Endothelial cell (in vitro differentiated cells): ENCODE results near the gene NLRP13. TPM values are rescaled to one million over a fixed set of nuclear protein-coding genes. Genes with fewer than 3 reads are reported as not detected.

Source experiments
- DNase-seq: peaks from one replicate; pipeline ENCODE4 v3.0.0; 2021; ENCODE audit warnings: low spot score
- H3K27ac Mint-ChIP-seq: one replicate; pipeline ENCODE4 v1.8.0; 2021; ENCODE audit warnings: mixed read lengths, inconsistent platforms; ENCODE audit not compliant: unreplicated experiment
- H3K27me3 Mint-ChIP-seq: one replicate; pipeline ENCODE4 v1.8.0; 2021; ENCODE audit warnings: mild to moderate bottlenecking, moderate library complexity, mixed read lengths, inconsistent platforms; ENCODE audit not compliant: unreplicated experiment
- H3K36me3 Mint-ChIP-seq: one replicate; pipeline ENCODE4 v1.8.0; 2021; ENCODE audit warnings: mild to moderate bottlenecking, low read depth, mixed read lengths, inconsistent platforms; ENCODE audit not compliant: unreplicated experiment
- H3K4me1 Mint-ChIP-seq: one replicate; pipeline ENCODE4 v1.8.0; 2021; ENCODE audit warnings: mild to moderate bottlenecking, mixed read lengths, inconsistent platforms; ENCODE audit not compliant: unreplicated experiment
- H3K4me3 Mint-ChIP-seq: one replicate; pipeline ENCODE4 v1.8.0; 2021; ENCODE audit warnings: mild to moderate bottlenecking, mixed read lengths, inconsistent platforms; ENCODE audit not compliant: unreplicated experiment
- H3K9me3 Mint-ChIP-seq: one replicate; pipeline ENCODE4 v1.8.0; 2021; ENCODE audit warnings: mixed read lengths, inconsistent platforms; ENCODE audit not compliant: unreplicated experiment
- total RNA-seq: library from RNA; stranded (reverse); fragmentation: NEBNext Ultra II Directional; extraction: Animal tissue kit (Norgen Biotek cat#: 25700); gene quantifications from one replicate; pipeline ENCODE4 v1.2.1, GENCODE V29; 2021; ENCODE audit not compliant: unreplicated experiment
- TF ChIP-seq, protein P1 (sequence below): fragments of 200-600 bp; sonication (generic); IDR thresholded peaks from one replicate; pipeline ENCODE4 v1.5.0; 2021; ENCODE audit warnings: antibody characterized with exemption; ENCODE audit not compliant: unreplicated experiment

Gene NLRP13
- total RNA-seq, 1 donor from 2014 or later, result not detected

GRCh38 chr19:55907746-55908145 is 24.4 kb downstream of the NLRP13 start:
- DNase-seq, result no peak
- Mint-ChIP-seq H3K4me1 (no peaks in the 10 kb centered on the region), H3K36me3 (peaks cover 14% of the 10 kb centered on the region), H3K27ac (no peak overlapping the region), H3K9me3 (peaks cover 50% of the 10 kb centered on the region), H3K27me3 (peaks cover 5% of the 10 kb centered on the region), H3K4me3 (no peak overlapping the region)
- TF ChIP-seq, protein P1, sequence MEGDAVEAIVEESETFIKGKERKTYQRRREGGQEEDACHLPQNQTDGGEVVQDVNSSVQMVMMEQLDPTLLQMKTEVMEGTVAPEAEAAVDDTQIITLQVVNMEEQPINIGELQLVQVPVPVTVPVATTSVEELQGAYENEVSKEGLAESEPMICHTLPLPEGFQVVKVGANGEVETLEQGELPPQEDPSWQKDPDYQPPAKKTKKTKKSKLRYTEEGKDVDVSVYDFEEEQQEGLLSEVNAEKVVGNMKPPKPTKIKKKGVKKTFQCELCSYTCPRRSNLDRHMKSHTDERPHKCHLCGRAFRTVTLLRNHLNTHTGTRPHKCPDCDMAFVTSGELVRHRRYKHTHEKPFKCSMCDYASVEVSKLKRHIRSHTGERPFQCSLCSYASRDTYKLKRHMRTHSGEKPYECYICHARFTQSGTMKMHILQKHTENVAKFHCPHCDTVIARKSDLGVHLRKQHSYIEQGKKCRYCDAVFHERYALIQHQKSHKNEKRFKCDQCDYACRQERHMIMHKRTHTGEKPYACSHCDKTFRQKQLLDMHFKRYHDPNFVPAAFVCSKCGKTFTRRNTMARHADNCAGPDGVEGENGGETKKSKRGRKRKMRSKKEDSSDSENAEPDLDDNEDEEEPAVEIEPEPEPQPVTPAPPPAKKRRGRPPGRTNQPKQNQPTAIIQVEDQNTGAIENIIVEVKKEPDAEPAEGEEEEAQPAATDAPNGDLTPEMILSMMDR, result no peak

DNA sequence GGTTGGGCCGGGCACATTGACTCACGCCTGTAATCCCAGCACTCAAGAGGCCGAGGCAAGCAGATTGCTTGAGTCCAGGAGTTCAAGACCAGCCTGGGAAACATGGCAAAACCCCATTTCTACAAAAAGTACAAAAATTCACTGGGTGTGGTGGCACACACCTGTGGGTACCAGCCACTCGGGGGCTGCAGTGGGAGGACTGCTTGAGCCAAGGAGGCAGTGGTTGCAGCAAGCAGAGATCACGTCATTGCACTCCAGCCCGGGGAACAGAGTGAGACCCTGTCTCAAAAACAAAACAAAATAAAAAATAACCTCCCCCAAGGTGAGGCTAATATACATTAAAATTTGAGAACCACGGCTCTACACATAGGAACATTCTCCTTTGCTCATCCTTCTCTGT is 24.9 kb downstream of the NLRP13 start:
- DNase-seq, result no peak
- Mint-ChIP-seq H3K27ac (no peak overlapping the region), H3K4me1 (no peaks in the 10 kb centered on the region), H3K36me3 (peaks cover 14% of the 10 kb centered on the region), H3K27me3 (peaks cover 5% of the 10 kb centered on the region), H3K9me3 (peaks cover 48% of the 10 kb centered on the region), H3K4me3 (no peak overlapping the region)
- TF ChIP-seq, protein P1, result no peak

DNA sequence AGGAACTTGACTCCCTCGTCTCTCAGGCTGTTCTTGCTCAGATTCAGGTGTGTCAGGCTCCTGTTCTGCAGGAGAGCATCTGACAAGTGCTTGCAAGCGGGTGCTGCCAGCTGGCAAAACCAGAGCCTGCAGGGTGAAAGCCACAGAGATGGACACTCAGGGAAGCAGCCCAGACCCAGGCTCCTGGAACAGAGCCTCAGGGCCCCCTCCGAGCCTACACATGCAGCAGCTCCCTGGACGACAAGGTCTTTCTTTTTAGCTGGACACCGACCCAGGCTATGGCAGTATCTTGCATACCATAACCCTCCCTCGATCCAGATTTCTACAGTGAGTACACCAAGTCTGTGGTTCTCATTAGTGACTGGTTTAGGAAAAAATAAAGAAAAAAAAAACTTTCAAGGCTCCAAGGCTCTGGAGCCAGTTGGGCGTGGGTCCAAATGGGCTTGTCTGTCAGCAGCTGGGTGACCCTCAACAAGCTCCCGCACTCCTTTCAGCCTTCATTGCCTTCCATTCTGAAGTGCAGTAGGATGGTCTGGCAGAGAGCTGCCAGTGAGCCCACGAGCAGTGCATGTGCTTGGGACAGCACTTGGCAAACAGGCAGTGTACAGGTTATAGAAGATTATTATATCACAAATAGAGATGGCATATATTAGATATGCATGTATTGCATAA is 29.9 kb downstream of the NLRP13 start:
- TF ChIP-seq, protein P1, result no peak
- Mint-ChIP-seq H3K27ac (no peak overlapping the region), H3K4me3 (no peak overlapping the region), H3K27me3 (peaks cover 4% of the 10 kb centered on the region), H3K36me3 (peaks cover 10% of the 10 kb centered on the region), H3K4me1 (no peaks in the 10 kb centered on the region), H3K9me3 (peaks cover 37% of the 10 kb centered on the region)
- DNase-seq, result no peak

DNA sequence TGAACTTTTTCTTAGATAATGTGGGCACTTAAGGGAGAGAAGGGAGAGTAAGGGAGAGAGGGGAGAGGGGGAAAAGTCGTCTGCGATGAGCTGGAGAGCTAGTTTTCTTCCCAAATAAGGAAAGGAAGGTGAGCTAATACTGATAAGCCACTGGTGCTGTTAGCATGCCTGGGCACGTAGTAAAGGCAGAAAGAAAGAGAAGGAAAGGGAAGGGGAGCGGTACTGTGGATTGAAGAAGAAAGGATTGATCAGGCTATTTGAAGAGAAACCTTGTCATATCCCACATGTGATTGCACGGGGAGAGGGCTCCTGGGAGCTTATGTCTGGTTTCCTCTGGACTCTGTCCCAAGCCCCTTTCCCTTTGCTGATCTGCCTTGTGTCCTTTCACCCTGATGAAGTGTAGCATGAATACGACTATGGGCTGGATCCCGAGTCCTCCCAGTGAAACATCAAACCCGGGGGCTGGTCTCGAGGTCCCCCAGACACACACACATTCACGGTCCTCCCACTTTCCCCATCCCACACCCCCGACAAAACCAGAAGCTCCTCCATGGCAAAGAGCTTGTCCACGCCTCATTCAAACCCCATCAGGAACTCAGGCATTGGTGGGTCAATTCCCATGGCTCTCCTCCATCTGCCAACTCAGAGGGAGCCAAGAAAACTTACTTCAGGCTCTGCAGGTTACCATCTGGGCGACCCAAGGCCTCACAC is 30.6 kb downstream of the NLRP13 start:
- H3K27ac Mint-ChIP-seq, result no peak overlapping the region
- DNase-seq, result no peak
- H3K27me3 Mint-ChIP-seq, result peaks cover 4% of the 10 kb centered on the region
- no peaks in the 10 kb centered on the region for H3K4me1 Mint-ChIP-seq
- TF ChIP-seq, protein P1, result no peak
- peaks cover 43% of the 10 kb centered on the region for H3K9me3 Mint-ChIP-seq
- H3K4me3 Mint-ChIP-seq, result no peak overlapping the region
- H3K36me3 Mint-ChIP-seq, result peaks cover 10% of the 10 kb centered on the region

GRCh38 chr19:55898911-55899310 is 33.2 kb downstream of the NLRP13 start:
- Mint-ChIP-seq H3K9me3 (peaks cover 44% of the 10 kb centered on the region), H3K27me3 (peaks cover 1% of the 10 kb centered on the region)

More at GRCh38 chr19:55898911-55899310, 33.2 kb downstream of the NLRP13 start:
- no peak for DNase-seq
- Mint-ChIP-seq H3K4me1 (no peaks in the 10 kb centered on the region), H3K27ac (no peak overlapping the region), H3K36me3 (peaks cover 16% of the 10 kb centered on the region), H3K4me3 (no peak overlapping the region)
- TF ChIP-seq, protein P1, result no peak
